ENCODE measurements around the gene CYTH3.

GRCh38 chr7:6242561-6242960 is 29.9 kb downstream of the CYTH3 start:
- TF ChIP-seq ETV6 (IDR thresholded peaks at IDR 0.05; ENCODE audit: borderline replicate concordance in 1 of 2, low read depth in 2 of 2, low read length in 1 of 2): no peak
- TF ChIP-seq ETV6 (CRISPR knock-in tag; IDR thresholded peaks at IDR 0.05; ENCODE audit: borderline replicate concordance): no peak
- no peak for TF ChIP-seq CTCF (IDR thresholded peaks at IDR 0.05 in 2 of 3, conservative IDR thresholded peaks at IDR 0.05 in 1 of 3; ENCODE audit: insufficient read depth in 2 of 3, low read depth in 1 of 3, low read length in 3 of 3)
- no peak for TF ChIP-seq BRF1 (IDR thresholded peaks at IDR 0.05; ENCODE audit: borderline replicate concordance, extremely low read depth, insufficient read length)
- no peak for TF ChIP-seq BRF2 (IDR thresholded peaks at IDR 0.05; ENCODE audit: borderline replicate concordance, insufficient read depth, insufficient read length)
- TF ChIP-seq NFYB (IDR thresholded peaks at IDR 0.05; ENCODE audit: extremely low read depth, insufficient read length): no peak
- TF ChIP-seq ZNF407 (IDR thresholded peaks at IDR 0.05; ENCODE audit: low read depth): no peak
- TF ChIP-seq TBL1XR1 (IDR thresholded peaks at IDR 0.05; ENCODE audit: low read length in 2 of 2): no peak
- TF ChIP-seq STAT5A (IDR thresholded peaks at IDR 0.05; ENCODE audit: borderline replicate concordance, low read length): no peak
- no peak for TF ChIP-seq SMARCB1 (IDR thresholded peaks at IDR 0.05; ENCODE audit: insufficient read length, low read depth)
- no peak for TF ChIP-seq CHD1 (IDR thresholded peaks at IDR 0.05; ENCODE audit: low read length)
- no peak for TF ChIP-seq HES1 (IDR thresholded peaks at IDR 0.05; ENCODE audit: low read depth)

Measured in K562 (cell line).